ENCODE data around the gene FGF1.

Gene FGF1

DNA sequence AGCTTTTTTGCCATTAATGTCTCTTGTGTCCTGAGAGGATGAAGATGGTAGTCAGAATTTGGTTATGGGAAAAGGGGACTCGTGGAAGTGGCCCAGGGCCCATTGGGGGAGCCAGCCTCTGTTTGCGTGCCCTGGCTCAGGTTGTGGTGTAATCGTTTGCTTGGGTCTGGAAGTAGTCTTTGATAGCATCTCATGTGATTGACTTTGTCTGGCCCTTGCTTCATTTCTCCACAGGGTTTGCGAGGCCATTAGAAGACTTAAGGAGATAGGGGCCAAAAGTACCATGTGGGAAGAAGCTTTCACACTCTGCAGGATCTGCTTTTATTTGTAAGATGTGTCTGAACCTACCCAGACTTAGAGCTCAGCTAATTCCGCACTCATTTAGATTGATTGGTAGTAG is 114.5 kb downstream of the FGF1 start:
- no peak for DNase-seq

DNA sequence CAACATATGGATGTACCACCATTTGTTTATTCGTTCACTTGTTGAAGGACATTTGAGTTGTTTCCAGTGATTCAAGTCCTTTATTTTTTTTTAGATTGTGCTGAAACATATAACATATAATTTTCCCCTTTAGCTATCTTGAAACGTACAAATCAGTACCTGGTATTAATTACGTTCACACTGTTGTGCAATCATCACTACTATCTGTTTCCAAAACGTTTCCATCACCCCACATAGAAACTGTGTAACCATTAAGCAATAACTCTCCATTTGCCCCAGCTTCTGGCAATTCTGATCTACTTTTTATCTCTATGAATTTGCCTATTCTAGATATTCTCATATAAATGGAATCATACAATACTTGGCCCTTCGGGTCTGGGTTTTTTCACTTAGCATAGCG is 116.0 kb downstream of the FGF1 start:
- DNase-seq: no peak

DNA sequence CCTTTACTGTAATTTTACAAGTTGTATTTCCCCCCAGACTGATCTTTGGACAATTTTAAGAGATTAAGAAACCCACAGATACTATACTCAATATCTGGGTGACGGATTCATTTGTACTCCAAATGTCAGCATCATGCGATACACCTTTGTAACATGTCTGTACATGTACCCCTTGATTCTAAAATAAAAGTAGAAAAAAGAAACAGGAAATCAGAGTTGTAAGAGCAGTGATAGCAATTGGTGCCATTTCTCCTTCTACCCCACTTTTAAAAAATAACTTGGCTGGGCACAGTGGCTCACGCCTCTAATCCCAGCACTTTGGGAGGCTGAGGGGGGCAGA is 116.9 kb downstream of the FGF1 start:
- no peak for DNase-seq

DNA sequence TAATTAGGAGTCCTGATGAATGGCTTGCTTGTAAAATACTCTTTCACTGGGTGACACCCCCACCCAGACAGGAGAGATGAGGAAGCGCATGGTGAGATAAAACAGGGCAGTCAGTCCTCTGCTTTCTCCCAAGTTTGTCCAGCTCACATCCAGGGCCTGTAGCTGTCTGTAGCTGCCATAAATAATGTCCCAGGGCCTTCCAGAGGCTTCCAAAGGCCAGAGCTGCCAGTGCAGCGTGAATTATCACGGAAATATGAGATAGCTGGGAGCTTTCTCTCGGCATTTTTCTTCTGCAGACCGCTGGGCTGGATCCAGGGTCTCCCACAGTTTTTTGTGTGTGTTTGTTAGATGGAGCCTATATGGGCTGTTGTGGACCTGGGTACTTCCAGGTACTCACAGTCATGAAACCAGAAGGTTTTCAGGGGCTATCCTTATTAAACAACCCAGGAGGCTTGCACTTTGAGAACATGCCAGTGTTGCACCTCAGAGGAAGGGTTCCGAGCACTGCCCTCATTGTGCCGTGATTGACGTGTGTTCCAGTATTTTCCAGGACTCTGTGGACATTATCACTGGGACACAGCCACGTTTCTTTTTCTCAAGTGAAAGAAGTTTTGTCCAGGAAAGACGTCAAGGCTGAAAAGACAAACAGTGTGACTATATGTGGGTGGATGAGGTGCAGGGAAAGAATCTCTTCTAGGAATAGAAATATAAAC is 117.5 kb downstream of the FGF1 start:
- no peak for DNase-seq

DNA sequence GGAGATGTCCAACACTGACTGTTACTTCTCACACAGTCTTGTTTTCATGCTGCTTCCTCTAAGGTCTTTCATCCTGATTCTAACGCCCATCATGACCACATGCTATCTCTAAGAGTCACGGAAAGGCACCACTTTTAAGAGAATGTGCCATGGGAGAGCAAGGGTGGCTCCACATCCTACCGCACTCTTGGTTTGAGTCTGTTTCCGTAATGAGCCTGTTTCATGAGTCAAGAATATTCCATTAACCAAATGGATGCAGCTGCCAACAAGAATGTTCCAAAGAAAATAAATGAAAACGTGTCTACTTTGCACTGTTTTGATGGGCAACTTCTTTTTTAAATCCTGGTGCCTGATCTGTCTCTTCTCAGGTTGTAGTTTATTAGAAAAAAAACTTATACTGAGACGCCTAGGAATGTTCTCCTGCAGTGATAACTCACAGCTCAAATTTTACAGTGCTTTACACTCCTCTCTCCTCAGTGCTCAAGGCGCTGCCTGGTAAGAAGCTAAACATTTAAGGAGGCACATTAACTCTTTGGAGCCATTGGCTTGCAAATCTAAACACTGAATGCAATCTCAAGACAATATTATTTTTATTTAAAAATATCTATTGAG is 124.3 kb downstream of the FGF1 start:
- no peak for DNase-seq

DNA sequence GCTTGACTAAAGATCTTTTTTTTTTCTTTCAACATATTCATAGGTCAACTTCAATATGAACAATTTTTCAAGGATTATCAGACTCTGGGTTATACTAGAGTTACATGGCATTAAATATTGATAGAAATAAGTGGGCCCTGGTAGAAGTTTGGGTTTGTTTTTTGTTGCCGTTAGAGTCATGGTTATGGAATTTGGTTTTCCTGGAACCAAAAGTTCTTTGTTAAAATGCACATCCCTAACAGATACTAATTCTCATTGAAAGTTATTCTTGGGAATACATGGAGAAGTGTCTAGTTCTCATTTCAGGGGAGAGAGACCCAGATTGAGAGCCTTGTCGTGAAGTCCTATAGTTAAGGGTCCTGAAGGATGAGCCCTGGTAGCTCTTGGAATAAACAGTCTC is 124.9 kb downstream of the FGF1 start:
- no peak for DNase-seq

DNA sequence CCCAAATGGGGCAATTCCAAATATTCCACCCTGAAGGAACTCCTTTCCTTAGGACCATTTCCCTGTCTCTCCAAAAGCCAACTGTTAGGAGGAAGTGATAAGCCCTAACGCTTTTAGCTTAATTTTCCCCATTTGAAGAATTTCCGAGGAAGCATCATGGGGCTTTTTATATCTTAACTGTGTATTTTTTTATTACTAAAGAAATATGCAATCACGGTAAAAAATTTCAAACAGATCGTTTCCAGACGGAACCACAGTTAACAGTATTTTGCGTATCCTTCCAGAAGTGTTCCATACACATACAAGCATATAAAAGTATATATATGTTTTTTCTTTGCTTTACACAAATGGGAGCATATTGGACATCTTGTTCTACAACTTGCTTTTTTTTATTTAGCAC is 133.8 kb downstream of the FGF1 start:
- DNase-seq: no peak

DNA sequence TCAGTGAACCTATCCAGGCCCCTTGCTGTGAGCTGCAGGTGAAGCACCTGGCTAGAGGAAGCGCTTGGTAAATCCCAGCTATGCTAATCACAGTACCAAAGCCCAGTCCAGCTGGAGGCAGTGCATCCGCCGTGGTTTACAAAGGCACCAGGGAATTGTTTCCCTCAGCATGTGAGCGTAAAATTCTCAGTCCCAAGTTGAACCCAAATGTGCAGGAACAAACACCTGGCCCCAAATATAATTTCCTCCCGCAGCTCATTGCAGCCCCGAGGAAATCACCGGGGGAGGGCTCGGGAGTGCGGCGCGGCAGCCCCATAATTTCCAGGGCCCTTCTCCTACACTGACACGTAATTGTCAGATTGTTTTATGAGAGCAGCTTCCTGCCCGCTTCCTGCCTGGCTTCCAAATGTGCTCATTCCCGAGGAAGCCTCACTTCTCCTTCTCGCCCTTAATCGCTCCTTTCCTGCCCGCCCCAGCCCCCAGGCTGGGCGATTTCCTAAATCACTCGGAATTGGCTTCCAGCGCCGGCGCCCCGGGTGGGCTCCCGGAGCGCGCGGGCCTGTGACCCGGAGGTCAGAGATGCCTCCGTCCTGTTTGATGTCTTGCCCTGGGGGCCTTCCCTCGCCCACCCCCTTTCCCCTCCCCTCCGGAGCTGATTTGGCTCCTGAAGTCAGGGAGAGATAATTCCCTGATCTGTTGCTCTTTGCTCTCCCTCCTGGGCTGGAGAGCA is 134.4 kb downstream of the FGF1 start:
- no peak for DNase-seq

DNA sequence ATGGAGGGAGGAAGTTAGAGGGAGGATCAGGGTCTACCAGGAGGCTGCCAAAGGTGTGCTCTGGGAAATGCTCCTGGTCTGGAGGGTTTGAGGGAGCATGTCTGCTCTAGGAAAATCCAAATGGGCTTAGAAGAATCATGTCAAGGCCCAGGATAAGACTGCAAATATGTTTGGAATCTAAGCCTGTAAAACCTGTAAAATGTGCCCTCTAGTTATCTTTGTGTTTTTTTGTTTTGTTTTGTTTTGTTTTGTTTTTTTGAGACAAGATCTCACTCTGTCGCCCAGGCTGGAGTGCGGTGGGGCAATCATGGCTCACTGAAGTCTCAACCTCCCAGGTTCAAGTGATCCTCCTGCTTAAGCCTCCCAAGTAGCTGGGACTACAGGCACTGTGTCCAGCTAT is 135.4 kb downstream of the FGF1 start:
- no peak for DNase-seq

DNA sequence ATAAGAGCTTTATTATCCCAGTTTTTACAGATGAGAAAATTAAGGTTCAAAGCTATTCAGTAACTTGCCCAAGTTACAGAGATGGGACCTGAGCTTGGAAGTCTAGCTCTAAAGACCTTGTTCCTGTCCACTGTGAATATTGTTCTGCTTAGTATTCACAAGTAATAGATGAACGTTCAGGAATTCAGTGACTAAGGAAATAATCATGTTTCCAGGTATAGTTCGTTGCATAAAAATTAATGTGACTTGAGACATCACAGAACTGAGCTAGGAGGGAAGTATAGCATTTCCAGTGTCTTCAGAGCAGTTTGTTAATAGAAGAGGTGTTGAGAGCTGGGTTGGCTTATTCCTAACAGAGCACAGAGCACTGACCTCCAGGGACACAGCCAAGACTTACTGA is 136.1 kb downstream of the FGF1 start:
- DNase-seq: no peak

DNA sequence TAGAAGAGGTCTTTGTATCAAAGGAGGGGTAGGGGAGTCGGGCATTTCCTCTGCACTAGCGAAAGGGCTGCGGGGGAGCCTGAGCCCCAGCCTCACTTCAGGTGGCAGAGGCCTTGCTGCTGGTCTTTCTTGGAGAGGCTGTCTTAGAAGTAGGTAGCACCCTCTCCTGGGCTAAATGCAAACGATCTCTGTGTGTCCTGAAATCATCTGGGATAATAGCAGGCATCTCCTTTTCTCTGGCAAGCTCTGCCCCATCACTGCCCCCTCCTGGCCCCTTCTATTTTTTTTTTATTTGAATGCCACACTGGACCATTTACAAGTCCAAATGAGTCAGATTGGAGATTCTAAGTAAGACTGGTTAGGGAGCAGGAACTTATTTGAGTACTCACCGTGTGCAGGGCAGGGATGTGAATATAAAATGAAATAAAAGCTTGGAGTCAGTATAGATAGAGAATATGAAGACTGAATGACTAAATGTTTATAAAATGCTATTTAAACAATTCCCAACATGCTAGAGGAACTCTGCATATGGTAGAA is 137.1 kb downstream of the FGF1 start:
- DNase-seq: peak; percentile 29

DNA sequence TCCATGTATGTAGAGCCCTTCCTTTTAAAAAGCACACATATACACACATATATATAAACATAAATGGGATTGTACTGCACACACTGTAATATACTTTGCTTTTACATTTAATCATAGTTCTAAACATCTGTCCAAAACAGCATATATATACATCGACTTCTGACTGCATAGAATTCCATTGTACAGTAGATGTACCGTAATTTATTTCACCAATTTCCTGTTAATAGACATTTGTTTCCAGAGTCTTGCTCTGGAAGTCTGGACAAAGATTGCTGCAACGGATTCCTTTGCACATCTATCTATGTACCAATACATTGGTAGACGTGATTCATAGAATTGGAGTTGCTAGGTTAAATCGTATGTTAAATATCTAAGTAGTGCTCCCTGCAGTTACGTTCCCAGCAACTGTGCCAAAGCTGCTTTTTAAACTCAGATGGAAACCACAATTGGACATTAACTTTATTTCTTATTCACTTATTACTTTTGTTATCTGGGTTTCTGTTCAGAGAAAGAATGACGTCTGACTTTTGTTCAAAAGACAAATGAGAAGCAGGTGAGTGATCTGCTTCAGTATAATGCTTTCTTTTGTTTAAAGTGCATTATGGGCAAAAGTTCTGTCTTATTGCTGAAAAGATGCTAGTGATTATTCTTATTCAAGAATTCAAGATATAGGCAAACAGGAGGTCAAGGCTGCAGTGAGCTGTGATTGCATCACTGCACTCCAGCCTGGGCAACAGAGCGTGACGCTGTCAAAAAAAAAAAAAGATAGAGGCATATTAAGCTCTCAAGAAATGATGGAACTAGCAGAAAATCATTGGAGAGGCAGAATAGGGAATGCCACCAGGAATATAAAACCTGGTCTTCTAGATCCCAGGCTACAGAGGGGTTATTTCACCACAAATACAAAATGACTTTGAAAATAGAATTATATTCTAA is 138.2 kb downstream of the FGF1 start:
- DNase-seq: no peak

DNA sequence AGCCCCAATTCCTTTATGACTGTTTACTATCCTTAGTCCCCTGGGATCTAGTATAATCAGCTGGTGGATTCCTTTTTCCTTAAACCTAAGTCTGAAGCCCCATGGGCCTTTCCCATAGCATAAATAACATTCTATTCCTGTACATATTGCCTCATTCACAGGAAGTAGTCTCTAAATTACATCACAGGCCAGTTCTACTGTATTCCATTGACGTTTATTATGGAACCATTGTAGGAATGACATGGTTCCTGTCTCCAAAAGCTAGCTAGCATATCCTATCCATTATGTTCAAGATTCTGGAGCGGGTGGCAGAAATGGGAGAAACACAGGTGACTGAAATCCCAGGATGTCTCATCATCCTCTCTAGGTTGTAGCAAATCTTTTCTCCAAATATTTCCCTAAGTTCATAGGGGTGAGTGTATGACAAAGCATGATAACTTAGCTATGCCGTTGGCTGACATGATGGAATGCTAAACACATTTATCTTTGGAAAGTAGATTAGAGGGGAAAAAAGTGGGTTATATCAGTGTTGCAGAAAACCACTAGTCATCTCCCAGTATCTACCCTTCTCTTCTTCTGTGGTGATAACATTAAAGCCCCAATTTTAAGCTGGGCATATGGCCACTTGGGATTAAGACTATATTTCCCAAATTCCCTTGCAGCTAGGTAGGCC is 140.1 kb downstream of the FGF1 start:
- no peak for DNase-seq

DNA sequence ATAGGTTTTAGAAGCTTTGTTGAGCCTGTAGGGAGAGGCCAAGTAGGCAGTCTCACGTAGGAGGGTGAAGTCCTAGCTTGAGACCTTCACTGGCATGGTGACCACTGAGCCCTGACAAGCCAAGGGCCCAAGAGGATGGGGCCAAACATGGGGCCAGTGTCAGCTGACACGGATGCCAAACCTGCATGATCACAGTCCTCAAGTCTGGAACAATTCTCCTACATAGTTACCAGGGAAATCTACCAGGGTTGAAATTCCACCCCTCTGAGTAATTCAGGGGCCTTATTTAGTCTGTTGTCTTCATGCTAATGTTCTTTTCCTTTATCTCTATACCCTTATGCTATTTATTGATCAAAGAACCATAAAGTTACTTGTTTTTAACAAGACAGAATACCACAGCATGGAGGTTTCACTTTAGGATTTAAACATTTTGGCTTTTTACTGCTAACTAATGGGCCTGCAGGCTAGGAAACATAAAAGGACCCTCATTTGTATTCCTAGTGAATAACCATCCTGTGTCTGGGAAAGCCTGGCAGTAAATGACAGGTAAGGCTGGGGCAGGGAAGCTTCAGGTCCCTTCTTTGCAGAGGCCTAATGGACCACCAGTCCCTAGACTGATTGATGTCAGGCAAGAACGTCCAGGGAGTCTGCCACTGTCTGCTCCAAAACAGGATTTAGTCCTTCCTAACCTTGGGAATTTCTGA is 140.8 kb downstream of the FGF1 start:
- no peak for DNase-seq

DNA sequence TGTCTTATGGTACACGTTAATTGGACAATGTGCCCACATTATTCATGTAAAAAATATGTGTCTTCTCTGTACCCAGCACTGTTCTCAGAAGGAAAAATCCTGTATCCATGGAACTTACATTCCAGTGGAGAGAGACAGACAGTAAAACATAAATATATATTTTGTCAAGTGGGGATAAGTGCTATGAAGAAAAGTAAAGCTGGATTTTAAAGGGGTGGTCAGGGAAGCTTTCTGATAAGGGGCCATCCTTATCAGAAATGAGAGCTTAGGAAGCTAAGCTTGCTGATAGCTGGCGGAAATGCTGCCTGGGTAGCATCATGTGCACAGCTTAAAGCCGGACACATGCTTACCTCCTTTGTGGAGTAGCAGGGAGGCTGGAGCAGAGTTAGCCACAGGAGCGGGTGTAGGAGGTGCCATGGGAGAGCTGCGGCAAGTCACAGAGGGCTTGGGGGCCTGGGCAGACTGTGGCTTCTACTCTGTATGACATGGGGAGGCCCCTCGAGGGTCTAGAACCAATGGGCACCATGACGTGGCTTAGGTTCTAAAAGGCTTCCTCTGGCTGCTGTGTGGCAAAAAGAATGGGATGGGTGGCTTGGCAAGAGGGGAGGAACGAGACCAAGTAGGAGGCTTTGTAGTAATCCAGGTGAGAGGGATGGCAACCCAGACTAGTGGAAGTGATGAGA is 141.7 kb downstream of the FGF1 start:
- no peak for DNase-seq

DNA sequence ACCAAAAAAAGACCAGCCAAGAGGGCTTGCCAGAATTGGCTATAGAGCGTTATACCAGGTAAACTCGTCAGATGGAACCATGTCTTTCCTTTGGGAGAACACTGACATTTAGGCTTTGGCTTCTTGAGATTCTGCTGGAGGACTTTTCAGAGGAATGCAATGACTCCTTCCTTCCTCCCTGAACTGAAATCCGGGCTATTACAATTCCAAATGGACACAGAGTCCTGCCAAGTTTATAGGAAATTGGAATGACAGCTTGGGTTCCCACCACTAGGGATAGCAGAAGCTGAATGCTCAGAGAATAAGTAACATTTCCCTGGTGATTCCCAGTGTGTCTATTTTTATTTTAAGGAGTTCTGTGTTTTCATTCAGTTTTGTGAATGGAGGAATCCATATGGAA is 143.0 kb downstream of the FGF1 start:
- DNase-seq: no peak
